Measurements from ENCODE around the gene SDK1.

SDK1 gene

DNA sequence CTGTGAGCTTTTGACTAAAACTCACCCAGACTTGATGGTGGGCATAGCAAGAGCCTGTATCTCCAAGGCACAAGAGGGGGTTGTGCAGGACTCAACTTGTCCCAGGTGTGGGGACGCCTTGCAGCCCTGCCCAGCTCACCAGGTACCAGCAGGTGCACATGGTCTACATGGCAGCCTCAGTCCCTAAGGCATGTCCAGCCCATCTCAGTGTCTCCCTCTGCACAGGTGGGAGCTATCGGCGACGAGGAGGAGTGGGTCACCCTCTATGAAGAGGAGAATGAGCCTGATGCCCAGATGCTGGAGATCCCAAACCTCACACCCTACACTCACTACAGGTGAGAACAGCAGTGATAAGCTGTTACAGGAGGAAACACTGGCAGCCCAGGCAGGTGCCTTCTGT, 809.4 kb downstream of the SDK1 start:
- no peak overlapping the region for H3K4me3 ChIP-seq

DNA sequence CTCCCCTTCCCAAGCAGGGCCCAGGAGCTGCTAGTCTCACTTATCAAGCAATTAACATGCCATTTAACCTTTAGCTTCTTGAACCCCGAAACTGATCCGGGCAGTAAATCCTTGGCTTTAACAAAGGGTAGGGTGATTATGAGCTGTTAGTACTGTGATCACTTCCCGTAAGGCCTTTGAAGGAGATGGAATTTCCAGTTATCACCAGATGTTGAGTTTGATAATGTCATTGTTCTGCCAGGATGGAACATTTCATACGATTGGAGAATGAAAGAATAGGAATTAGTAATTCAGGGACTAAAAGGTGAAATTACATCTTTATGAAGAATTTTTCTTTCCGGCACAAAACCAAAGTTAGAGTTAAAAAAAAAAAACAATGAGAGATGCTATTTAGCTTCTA, 810.1 kb downstream of the SDK1 start:
- Histone ChIP-seq H3K27ac (no peak overlapping the region), H3K4me3 (no peak overlapping the region)

More for the DNA sequence above, 809.4 kb downstream of the SDK1 start:
- H3K27ac ChIP-seq = no peak overlapping the region

DNA sequence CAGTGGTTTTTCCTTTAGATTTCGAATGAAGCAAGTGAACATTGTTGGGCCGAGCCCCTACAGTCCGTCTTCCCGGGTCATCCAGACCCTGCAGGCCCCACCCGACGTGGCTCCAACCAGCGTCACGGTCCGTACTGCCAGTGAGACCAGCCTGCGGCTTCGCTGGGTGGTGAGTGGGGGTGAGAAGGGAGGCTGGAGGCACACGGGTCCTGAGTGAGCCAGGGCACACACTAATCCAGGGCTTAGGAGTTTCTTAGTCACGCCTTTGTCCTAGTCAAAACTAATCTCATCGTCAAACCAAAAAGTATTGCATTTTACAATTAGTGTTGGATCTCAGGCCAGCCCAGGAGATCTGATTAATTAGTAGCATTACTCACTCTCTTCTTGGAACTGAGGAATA, 812.2 kb downstream of the SDK1 start:
- Histone ChIP-seq H3K4me3 (no peak overlapping the region), H3K27ac (no peak overlapping the region)

DNA sequence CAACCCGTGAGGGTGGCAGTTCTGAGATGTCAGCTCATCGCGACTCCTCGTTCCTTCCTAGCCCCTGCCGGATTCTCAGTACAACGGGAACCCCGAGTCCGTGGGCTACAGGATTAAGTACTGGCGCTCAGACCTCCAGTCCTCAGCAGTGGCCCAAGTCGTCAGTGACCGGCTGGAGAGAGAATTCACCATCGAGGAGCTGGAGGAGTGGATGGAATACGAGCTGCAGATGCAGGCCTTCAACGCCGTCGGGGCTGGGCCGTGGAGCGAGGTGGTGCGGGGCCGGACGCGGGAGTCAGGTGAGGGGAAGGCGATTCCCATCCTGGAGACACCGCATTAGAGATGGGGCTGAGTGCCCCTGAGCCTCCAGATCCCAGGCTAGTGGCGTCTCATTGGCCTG, 812.9 kb downstream of the SDK1 start:
- H3K4me3 ChIP-seq = no peak overlapping the region
- H3K27ac ChIP-seq = no peak overlapping the region

DNA sequence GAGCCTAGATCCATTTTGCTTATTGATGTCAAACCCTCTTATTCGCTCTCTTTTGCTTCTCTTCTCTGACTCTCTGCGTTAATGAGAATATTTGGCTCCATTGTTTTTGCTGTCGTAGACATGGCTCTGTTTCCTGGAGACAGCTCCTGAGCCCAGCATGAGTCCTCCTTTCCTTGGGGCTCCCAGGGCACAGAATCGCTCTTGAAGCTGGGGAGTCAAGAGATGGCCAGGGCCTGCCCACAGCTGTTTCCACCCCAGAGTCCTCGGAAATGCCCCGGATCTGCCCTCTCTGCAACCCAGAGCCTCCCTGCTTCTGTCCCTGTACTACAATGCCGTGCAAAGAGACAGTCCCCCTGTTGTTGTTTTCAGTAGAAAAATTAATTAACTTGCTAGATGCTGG, 814.4 kb downstream of the SDK1 start:
- Histone ChIP-seq H3K27ac (no peak overlapping the region), H3K4me3 (no peak overlapping the region)

DNA sequence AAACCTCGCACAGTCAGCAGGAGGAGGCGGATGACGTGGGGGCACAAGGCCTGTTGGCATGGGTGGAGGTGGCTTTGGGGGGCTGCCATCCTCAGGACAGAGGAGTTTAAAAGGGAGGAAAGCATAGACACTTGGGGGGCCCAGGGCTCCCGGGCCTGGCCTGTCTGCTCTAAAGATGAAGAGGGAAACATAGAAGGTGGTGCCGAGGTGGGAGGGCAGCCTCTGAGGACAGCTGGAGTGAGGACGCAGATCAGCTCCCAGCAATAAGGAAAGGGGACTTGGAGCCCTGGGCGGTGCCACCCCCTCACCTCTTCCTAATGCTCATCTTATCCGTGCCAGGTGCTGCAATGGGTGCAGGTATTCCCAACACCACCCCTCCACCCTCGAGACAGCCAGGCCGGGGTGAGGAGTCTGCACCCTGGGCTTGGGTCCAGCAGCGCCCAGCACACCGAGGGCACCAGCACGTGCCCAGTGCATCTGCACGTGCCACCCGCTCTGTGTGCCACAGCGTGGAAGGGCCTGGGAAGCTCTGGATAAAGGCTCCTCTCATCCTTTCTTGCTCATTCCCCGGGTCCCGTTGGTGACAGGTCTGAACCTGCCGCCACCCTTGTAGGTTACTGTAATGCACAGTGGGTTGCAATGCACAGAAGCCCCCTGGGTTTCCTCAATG, 815.0 kb downstream of the SDK1 start:
- no peak overlapping the region for H3K4me3 ChIP-seq
- H3K27ac ChIP-seq = no peak overlapping the region

DNA sequence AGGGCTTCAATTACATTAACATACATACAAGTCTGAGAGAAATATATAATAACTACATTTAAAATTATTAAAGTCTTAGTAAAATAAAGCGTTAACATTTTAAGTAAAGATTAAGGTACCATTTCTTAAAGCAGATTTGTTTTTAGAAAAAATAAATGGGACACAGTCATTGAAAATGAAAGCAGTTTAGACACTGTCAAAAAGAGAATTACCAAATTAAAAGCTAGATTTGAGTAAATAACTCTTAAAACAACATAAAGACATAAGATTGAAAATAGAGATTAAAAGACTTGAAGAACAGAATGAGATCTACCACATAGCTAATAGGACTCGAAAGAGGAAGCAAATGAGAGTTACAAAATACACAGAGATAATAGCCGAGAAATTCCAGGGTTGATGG, 818.8 kb downstream of the SDK1 start:
- H3K27ac ChIP-seq = no peak overlapping the region
- H3K4me3 ChIP-seq = no peak overlapping the region

DNA sequence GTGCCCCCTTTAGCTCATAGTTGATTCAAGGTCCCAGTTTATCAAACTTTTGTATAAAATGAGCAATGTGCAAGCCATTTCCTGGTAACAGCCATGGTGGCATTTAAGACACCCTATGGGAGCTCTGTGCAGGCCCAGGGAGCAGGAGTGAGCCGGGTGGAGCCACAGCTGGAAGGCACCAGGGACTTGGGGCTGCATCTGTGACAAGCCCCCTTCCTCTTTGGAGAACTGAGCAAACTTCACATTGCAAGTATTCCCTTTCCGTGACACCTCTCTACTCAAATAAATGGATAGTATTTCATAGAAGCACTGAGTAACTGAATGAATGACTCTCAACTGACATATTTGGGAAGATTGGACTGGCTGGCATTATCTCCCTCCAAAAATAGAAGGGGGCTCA, 822.3 kb downstream of the SDK1 start:
- H3K27ac ChIP-seq = no peak overlapping the region
- no peak overlapping the region for H3K4me3 ChIP-seq

DNA sequence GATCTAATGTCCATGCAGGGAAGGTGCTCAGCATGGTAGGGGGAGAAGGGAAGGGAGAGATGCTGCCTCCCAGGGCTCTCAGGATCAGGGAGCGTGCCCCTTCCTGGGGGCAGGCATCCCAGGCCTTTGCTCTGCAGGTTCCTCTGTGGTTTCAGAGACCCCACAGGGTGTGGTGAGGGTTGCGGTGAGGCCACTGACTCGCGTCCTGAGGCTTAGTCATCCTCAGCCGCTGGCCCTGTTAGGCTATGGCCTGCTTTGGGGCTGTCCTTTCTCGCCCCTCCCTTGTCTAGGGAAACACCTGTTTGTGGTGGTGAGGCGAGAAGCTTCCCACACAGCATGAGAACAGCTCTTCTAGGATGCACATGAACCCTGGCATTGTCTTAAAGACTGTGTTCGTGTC, 822.8 kb downstream of the SDK1 start:
- Histone ChIP-seq H3K4me3 (no peak overlapping the region), H3K27ac (no peak overlapping the region)

DNA sequence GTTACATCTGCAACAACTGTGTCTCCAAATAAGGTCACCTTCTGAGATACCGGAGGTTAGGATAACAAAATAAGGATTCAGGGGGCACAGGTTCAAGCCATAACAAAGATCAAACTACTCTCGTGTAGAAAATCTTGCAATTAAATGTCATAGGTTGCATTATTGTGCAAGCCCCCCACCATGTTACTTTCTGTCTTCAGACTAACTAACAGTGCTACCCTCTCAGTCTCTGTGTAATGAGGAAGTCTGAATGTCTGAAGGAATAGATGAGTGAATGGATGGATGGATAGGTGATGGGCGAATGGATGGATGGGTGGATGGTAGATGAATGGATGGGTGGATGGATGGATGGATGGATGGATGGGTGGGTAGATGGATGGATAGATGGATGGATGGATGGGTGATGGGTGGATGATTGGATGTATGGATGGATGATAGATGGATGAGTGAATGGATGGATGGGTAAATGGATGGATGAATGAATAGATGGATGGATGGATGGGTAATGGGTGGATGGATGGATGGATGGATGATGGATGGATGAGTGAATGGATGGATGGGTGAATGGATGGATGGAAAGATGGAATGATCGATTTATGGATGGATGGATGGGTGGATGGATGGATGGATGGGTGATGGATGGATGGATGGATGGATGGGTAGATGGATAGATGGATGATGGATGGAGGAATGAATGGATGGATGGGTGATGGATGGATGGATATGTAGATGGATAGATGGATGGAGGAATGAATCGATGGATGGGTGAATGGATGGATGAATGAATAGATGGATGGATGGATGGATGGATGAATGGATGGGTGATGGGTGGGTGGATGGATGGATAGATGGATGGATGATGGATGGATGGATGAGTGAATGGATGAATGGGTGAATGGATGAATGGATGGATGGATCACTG, 823.8 kb downstream of the SDK1 start:
- Histone ChIP-seq H3K27ac (no peak overlapping the region), H3K4me3 (no peak overlapping the region)

DNA sequence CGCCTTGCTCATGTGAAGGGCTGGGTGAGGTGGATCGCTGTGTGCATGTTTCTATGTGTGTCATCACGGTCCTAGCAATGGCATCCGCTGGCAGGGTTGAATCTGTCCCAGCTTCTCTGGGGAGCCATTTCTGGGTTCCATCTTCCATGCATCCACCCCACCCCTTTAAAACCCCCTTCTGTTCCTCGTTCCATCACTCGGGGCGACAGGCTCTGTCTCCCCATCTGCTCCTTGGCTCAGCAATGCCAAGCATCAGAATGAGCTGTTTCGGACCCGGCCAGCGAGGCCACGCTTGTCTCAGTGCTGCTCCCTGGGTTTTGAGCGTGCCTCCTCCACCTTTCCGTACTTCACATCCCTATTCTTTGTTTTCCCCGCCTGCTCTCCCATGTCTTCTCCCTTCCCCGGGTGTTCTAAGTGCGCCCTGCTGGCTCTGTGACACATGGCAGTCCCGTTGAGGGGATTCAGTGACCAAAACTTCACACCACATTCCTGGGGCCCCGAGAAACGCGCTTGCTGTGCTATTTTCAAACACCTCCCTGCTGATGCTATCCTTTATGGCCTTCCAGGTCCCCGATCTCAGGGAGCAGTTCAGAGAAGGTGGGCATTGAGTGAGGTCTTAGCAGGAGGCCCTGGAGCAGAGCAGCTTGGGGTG, 827.0 kb downstream of the SDK1 start:
- Histone ChIP-seq H3K27ac (no peak overlapping the region), H3K4me3 (no peak overlapping the region)

DNA sequence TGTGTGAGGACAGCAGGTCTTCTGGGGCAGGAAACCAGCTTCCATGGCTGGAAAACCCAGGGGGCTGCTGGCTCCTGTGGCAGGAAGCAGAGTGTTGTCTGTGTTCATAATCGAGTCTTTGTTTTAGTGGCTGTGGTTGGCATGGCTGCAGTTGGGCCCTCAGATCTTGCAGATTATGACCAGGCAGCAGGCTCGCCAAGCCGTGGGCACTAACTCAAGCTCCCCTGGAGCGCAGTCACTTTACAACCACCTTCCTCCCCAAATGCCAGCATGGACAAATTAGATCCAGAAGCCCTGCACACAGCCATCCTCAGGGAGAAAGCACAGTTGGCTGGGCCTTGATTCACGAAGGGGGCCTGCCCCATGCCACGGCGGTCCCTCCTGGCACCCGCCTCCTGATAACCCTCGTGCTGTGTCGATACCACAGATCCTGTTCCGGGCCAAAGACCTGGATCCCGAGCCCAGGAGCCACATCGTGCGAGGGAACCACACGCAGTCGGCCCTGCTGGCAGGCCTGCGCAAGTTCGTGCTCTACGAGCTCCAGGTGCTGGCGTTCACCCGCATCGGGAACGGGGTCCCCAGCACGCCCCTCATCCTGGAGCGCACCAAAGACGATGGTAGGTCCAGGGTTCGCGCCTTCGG, 828.5 kb downstream of the SDK1 start:
- Histone ChIP-seq H3K27ac (no peak overlapping the region), H3K4me3 (no peak overlapping the region)

DNA sequence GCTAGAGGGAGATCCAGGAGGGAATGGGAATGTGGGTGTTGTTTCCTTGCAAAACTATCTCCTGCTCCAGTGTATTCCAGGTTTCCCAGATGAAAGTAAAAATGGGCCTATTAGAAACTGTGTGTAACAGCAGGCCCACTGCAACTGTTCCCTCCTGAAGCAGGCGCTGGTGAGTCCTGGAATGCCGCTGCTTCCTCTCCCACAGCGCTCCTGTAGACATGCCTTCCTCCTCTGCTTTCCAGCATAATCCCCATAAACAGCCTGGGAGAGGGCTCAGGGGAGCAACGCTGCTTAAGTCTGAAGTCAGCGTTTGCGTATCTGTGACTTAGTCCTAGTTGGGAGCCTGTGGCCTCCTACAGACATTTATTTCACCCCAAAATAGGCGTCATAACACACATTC, 830.0 kb downstream of the SDK1 start:
- H3K27ac ChIP-seq = no peak overlapping the region
- no peak overlapping the region for H3K4me3 ChIP-seq

DNA sequence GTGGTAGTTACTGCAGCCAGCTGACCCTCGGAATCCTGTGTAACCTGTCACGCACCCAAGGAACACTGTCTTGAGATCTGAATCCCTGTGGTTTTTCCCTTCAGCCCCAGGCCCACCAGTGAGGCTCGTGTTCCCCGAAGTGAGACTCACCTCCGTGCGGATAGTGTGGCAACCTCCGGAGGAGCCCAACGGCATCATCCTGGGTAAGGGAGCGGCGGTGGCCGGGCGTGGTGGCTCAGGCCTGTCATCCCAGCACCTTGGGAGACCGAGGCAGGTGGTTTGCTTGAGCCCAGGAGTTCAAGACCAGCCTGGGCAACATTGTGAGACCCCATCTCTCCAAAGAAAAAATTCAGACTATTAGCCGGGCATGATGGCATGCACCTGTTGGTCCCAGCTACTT, 831.2 kb downstream of the SDK1 start:
- Histone ChIP-seq H3K27ac (no peak overlapping the region), H3K4me3 (no peak overlapping the region)

DNA sequence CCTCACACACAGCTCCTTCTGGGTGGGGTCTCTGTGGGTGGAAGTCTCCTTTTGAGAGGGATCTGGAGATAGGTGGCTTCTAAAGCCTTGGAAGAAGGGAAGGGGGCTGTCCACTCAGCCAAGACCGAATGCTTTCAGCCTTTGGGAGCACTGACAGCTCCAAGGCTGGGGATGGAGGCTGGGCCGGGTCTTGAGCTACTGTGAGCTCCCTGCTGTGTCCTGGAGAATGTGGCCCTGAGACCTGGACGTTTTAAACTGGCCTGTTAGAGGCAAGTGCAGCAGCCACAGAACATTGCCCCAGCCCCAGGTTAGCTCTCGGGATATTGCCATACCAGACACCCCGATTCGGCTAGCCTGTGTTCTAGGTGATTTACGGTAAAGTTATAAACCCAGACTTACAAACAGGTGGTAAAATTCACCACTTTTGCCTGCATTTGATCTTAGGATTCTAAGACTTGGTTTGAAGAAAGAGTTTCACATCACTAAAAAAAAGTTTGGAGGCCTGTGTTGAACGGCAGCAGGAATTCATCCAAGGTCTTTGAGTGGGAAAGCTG, 832.5 kb downstream of the SDK1 start:
- H3K27ac ChIP-seq = no peak overlapping the region
- no peak overlapping the region for H3K4me3 ChIP-seq

DNA sequence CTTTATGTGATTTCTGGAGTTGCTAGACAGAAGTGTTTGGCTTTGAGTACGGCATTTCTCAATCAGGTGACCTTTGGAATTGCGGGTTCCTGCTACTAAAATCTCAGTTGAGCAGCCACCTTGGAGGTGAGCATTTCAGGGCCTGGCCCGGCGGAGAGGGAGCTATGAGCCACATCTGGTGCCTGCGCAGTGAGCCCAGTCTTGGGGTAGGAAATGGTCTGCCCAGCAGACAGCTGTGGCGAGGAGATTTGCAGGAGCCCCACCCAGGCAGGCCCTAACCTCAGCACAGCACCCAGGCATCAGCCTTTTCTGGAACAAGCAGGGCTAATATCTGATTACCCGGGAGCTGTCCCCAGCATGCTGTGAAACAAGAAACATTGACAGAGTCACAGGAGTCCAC, 833.2 kb downstream of the SDK1 start:
- no peak overlapping the region for H3K27ac ChIP-seq
- no peak overlapping the region for H3K4me3 ChIP-seq

DNA sequence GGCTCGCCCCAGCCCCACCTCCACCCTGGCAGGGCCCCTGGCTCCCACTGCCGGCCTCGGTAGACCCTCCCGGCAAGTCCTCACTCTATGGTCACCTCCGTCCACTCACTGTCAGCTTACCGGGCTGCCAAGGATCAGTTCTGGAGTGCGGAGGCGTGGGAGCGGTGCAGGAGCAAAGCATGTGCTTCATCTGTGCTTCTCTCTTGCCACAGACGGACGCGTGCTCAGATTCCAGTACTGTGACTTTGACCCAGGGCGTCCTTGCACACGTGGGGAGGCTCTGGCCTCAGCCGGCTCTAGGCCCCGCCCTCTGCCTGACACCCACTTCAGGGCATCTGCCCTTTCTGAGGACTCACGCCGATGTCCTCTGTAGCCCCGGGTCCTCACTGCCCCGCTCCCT, 833.6 kb downstream of the SDK1 start:
- Histone ChIP-seq H3K27ac (no peak overlapping the region), H3K4me3 (no peak overlapping the region)

DNA sequence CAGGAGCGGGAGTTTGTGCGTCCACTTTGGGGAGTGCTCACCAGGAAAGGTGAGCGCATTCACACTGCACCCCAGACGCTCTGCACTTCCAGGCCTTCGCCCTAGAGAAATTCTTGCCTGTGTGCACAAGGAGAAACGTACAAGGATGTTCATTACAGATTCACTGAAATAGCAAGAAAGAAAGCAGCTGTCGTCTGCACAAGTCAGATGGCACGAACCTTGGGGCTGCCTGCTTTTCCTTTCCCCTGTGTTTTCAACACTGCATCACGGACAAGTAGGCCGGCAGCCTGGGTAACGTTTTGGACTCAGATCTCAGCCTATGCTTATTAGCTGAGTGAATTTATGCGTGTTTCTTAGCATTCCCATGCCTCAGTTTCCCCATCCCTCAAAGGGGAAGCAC, 834.2 kb downstream of the SDK1 start:
- no peak overlapping the region for H3K27ac ChIP-seq
- H3K4me3 ChIP-seq = no peak overlapping the region

DNA sequence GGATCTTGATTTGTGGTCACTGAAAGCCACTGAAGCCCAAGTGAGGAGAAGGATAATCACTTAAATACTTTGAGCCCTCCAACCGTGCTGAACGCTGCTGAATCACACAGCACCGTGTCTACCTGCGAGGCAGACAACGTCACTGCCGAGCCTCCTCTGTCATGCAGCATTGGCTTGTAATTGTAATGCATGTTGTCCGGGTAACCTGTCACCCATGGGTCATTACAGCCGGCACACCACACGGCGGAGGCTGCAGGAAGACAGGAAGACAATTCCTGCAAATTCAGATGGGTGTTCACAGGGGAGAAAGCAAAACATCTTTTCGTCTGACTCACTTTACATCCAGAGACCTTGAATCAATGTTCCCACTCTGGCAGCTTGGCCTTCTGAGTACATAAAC, 835.0 kb downstream of the SDK1 start:
- H3K4me3 ChIP-seq = no peak overlapping the region
- no peak overlapping the region for H3K27ac ChIP-seq

DNA sequence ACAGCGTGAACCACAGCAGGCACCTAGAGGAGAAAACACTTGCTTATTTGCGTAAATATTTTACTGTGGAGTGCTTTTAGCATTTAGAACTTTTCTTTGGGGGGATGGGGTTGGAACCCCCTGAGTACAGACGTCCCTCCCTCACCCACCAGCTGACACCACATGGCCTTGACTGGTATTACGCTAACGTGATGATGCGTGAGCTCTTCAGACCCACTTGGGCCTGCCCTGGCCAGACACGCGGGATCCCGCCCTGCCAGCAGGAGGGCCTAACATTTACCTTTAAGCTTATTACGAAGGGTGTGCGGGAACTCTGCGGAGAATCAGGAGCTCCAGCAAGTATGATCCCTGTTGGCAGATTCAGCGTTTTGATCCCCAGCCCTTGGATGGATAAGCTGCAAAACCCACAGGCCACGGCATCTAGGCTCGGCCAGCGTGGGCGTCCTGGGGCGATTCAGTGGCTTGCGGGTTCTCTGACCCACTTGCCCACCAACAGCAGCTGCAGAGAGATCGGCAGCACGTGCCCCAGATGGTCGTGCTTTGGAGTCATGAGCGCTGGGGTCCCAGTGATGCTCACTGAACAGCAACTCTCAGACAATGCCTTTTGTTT, 835.6 kb downstream of the SDK1 start:
- Histone ChIP-seq H3K27ac (no peak overlapping the region), H3K4me3 (no peak overlapping the region)
